ENCODE measurements around the gene HOXA6. TPM values are rescaled to one million over a fixed set of nuclear protein-coding genes. Genes with fewer than 3 reads are reported as not detected.

Gene HOXA6
- total RNA-seq, 1 experiment from 2014 or later = 1.6 TPM

DNA sequence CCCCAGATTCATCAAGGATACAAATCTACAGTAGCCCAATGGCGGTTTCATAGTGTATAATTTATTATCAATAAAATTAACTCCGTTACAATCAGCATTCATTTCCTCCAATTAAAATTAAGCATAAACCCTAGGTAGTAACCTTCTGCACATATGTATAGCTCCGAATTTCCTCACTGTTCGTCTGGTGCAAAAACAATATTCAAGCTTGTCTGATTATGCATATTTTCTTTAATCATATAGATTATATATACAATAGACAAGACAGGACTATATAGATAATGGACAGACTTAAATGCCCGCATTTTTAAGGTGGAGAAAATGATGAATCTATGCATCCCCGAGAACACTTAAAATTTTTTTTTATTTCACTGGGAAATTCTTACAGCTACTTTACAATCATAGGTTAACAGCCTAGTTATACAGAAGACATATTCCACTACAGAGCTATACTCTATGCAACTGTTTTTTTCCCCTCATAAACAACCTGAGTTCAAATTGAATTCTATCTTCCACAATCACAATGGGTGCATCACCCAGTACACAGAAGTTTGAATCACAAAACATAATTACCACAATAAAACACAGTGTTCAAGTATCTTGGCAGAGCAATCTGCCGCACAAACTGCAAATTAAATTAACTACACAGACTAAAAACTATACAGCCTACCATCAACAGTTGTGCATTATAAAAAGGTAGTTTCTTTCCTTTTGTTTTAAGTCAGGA, 15.2 kb upstream of the HOXA6 start:
- DNase-seq (ENCODE audit: low read depth) = no peak

DNA sequence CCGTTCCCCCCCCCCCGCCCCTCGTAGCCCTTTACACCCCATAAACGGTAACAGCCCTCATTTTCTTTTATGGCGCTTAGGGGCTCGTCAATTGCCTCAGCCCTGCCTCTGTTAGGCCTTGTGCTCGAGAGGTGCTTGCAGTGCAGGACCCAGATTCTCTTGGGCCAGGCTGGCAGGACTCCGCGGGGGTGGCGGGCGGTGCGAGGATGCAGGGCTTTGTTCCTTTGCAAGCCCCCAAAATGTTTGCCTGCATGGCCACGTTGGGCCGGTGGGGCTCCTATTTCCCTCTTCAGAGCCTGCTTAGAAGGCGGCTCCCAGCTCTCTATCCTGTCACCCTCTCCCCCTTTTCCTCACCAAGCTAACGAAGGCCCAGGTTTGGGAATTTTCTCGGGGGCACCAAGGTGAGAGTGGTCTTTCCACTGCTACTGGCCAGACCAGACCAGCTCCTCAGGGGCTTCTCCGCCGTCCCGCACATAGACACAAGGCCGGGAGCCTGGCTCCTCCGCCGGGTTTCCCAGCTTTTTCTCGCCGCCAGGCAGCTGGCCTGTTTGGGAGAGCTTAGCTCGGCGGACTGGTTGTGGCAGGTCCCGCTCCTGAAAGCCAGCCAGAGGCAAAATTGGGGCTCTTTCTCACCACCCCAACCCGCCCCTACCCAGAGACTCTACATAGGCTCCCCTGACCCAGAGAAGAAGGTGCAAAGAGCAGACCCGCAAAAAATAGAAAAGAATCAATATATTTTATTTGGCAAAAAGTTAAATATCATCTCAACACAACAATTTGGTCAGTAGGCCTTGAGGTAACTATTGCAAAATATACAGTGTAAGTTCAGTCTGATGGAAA, 14.4 kb upstream of the HOXA6 start:
- DNase-seq (ENCODE audit: low read depth) = no peak

- no peak for DNase-seq (ENCODE audit: low read depth)
Measured at GRCh38 chr7:27161214-27161720, 13.7 kb upstream of the HOXA6 start.

GRCh38 chr7:27160546-27161213, 13.1 kb upstream of the HOXA6 start:
- DNase-seq (ENCODE audit: low read depth) = peak; percentile 84

DNA sequence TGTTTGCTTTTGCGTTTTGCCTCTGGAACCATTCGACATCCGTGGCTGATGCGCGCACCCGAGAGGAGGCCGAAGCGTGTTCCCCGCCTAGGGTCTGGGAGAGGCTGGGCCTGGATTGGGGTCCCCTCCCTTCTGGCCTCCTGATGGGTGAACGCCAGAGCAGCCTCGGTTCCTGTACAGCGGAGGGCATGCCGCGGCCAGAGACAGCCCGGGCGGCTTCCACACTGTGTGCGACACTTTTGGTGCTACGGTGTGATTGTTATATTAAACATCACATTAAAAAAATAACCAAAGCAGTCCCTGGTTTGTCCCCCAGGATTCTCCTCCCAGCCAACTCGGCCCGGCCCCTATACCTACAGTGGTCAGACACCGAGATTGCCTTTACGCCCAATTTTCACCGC, 12.6 kb upstream of the HOXA6 start:
- DNase-seq (ENCODE audit: low read depth) = no peak

DNA sequence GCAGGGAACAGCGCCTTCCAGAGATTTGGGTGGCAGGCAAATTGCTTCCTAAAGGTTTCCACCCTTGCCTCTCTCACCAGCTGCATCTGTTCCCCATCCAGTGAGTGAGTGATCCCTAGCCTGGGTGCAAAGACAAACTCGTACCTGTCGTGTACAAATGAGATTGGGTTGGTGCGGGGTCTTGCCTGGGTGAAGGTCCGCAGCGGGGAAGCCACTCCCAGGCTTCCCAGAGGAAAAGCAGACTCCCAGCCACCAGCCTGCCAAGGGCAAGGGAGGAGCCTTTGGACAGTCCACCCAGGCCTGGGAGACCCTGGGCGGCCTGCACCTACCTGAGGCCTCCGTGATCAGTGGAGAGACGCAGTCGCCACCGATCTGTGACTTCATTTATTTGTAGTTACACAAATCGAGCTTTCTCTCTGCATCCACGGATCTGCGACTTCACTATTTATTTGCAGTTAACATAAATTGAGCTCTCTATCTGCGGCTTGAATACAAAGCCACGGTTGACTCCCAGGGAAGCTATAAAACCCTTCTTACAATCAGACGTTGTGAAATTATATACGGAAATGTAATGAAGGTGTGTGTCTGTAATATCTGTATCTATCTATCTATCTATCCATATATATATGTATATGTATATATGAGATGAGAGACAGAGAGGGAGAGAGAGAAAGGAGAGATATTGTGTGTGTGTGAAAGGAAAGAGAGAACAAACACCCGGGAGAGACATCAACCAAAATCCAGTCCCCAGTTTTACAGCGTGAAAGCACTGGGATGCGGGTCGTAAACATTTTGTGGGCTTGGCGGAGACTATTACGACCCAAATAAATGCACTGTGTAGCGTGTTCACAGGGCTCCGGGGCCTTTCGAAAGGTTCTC, 11.9 kb upstream of the HOXA6 start:
- DNase-seq (ENCODE audit: low read depth) = no peak

- DNase-seq (ENCODE audit: low read depth) = no peak
Measured at GRCh38 chr7:27158436-27159265, 11.1 kb upstream of the HOXA6 start.

GRCh38 chr7:27157702-27158431, 10.3 kb upstream of the HOXA6 start:
- DNase-seq (ENCODE audit: low read depth) = no peak

- no peak for DNase-seq (ENCODE audit: low read depth)
Measured at GRCh38 chr7:27156916-27157701, 9.5 kb upstream of the HOXA6 start.

- peak; percentile 79 for DNase-seq (ENCODE audit: low read depth)
Measured at GRCh38 chr7:27156508-27156898, 8.9 kb upstream of the HOXA6 start, which contains the start of gene HOXA7. HOXA7 (minus strand) TSS chr7:27156675; CDS start chr7:27156545, 130 bp downstream.

- DNase-seq (ENCODE audit: low read depth) = peak; percentile 50
Measured at GRCh38 chr7:27155816-27156507, 8.4 kb upstream of the HOXA6 start.

DNA sequence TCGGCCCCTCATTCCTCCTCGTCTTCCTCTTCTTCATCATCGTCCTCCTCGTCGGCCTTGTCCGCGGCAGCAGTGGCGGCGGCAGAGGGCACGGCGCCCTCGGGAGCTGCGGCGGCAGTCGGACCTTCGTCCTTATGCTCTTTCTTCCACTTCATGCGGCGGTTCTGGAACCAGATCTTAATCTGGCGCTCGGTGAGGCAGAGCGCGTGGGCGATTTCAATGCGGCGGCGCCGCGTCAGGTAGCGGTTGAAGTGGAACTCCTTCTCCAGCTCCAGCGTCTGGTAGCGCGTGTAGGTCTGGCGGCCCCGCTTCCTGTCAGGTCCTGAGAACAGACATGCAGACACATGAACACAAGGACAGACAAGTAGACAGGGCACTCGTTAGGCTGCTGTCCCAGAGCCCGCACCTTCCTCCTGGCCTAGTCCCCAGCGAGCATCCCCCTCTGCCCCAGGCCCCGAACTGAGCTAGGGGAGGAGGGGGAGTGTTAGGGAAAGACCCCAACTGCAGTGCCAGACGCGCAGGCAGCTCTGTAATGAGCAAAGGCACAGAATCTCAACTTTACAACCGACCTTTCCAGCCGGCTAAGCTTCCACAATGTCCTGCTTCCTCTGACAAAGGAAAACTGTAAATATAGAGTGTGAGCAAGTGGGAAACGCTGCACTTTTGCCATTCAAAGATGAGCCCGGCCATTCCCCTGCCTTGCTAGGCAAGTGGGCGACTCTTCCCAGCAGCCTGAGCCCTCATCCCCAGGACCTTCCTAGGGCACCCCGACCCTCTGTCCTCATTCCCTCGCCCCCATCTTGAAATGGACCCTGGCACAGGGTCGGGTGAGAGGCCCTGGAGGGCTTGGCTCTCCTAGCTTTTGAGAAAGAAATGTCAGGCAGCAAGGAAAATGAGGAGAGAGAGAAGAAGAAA, 7.6 kb upstream of the HOXA6 start:
- DNase-seq (ENCODE audit: low read depth) = no peak

DNA sequence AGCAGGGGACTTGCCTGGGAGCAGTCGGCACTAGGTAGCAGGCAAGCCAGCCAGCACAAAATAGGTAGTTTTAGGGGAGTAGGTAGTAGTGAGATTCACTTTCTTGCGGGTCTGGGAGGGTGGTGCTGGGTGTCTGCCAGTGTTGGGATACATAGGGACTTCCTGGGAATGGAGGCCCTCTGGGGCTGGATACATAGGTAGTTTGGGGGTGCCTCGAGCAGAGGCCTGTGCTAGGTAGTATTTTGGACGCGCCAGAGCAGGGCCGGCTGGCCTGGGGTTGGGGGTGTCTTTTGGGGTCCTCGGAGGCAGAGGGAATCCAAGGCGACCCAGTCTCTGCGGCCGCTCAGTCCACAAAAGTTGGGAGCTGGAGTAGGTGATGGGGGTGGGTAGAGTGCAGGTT, 6.8 kb upstream of the HOXA6 start:
- no peak for DNase-seq (ENCODE audit: low read depth)

- DNase-seq (ENCODE audit: low read depth) = no peak
Measured at GRCh38 chr7:27153526-27153925, 6.0 kb upstream of the HOXA6 start.

DNA sequence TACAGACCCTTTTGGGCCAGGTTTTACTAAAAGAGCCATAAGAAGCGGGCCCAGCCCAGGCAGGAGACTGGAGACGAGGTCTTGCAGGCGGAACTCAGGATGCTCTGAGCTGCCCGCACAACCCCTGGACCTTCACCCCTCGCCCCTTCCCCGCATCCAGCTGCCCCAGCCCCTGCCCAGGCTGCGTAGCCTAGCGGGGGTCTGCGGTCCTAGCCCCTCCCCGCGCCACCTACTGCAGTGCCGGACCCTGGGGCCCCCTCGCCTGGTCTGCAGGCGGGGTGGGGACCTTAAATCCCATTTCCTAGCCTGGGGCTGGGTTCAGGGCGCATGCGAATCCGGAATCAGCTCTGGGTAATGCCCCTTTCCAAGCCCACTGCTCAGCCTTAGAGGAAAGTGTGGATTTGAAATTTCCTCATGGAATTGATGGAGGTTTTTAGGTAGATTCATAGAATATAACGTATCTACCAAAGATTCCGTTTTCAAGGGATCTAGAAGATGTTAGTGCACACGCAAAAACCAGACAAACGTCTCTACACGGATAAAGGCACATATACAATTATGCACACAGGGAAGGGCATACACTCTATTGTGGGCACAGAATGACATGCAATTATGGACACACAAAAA, 5.4 kb upstream of the HOXA6 start:
- DNase-seq (ENCODE audit: low read depth) = no peak
